CD4-positive, alpha-beta T cell (primary cell): ENCODE data around the gene PFKL. TPM values are rescaled to one million over a fixed set of nuclear protein-coding genes. Genes with fewer than 3 reads are reported as not detected.
A peak's percentile ranks its signal among the peaks of the same experiment; 100 is the strongest.

Experiments used
- ATAC-seq: fragments of 200-7000 bp; cut with Tn5 transposase; one replicate; pipeline ENCODE4 v1.10.0; 2022; ENCODE audit warnings: mild to moderate bottlenecking; ENCODE audit not compliant: poor library complexity
- CTCF ChIA-PET: fragments of 350-600 bp; sonication (Branson Sonifier 250); formaldehyde crosslinking; loops from one replicate; lab custom pipeline; 2021; ENCODE audit warnings: antibody characterized with exemption, inconsistent platforms; lab: Charles Lee
- POLR2A ChIA-PET: fragments of 350-600 bp; sonication (Branson Sonifier 250); formaldehyde crosslinking; loops from one replicate; lab custom pipeline; 2021; ENCODE audit warnings: antibody characterized with exemption, inconsistent platforms; lab: Charles Lee
- DNase-seq, 14 experiments: peaks; one replicate each; pipeline ENCODE4 v3.0.0-alpha.2; 2013 to 2020; ENCODE audit warnings: mixed read lengths in 2 of 14
- H3K27ac ChIP-seq, 2 donors: one replicate each; pipeline versions ENCODE4 v1.5.1 to v1.7.0; 2013; ENCODE audit warnings: low read length in 2 of 2, low read depth in 1 of 2, mild to moderate bottlenecking in 1 of 2
- H3K27me3 ChIP-seq, 2 experiments: 1 replicate in 1 of 2; 2 replicates in 1 of 2; pipeline versions ENCODE4 v1.6.1 to v1.7.0; 2013; ENCODE audit warnings: low read length in 2 of 2, control low read depth in 1 of 2, mild to moderate bottlenecking in 1 of 2, moderate library complexity in 1 of 2; ENCODE audit not compliant: insufficient read depth in 2 of 2, control insufficient read depth in 1 of 2
- H3K36me3 ChIP-seq: one replicate; pipeline ENCODE4 v1.6.1; 2013; ENCODE audit warnings: low read length, control low read depth; ENCODE audit not compliant: insufficient read depth
- H3K4me1 ChIP-seq: one replicate; pipeline ENCODE4 v1.6.1; 2013; ENCODE audit warnings: low read length, control low read depth; ENCODE audit not compliant: insufficient read depth
- H3K4me3 ChIP-seq: one replicate; pipeline ENCODE4 v1.5.1; 2013; ENCODE audit warnings: mild to moderate bottlenecking, low read length, moderate library complexity
- H3K9me3 ChIP-seq, 2 experiments: 1 replicate in 1 of 2; 2 replicates in 1 of 2; pipeline versions ENCODE4 v1.6.1 to v1.7.0; 2013; ENCODE audit warnings: low read length in 2 of 2, mild to moderate bottlenecking in 2 of 2, control low read depth in 1 of 2, moderate library complexity in 1 of 2; ENCODE audit not compliant: control insufficient read depth in 1 of 2, insufficient read depth in 1 of 2
- H3K27ac Mint-ChIP-seq: one replicate; pipeline ENCODE4 v1.8.0; 2020; ENCODE audit warnings: mixed read lengths
- H3K27me3 Mint-ChIP-seq: one replicate; pipeline ENCODE4 v1.8.0; 2021; ENCODE audit warnings: mixed read lengths
- H3K36me3 Mint-ChIP-seq: one replicate; pipeline ENCODE4 v1.8.0; 2021; ENCODE audit warnings: low read depth, mixed read lengths
- H3K4me1 Mint-ChIP-seq: one replicate; pipeline ENCODE4 v1.8.0; 2021; ENCODE audit warnings: low read depth, mixed read lengths
- H3K4me3 Mint-ChIP-seq: one replicate; pipeline ENCODE4 v1.8.0; 2020; ENCODE audit warnings: mild to moderate bottlenecking, mixed read lengths
- H3K9me3 Mint-ChIP-seq: one replicate; pipeline ENCODE4 v1.8.0; 2020; ENCODE audit warnings: mixed read lengths
- CTCF ChIP-seq: fragments of 200-600 bp; IDR thresholded peaks from one replicate; pipeline ENCODE4 v1.8.0; 2022; ENCODE audit warnings: antibody characterized with exemption, mild to moderate bottlenecking
- intact Hi-C, 2 experiments: fragments of 100-400 bp; cut with DNase I in 1 of 2; cut with micrococcal nuclease in 1 of 2; formaldehyde crosslinking; loops; one replicate each; pipeline versions ENCODE4 v1.15.1 to v1.9.0; 2023 to 2025; cut with DNase I, micrococcal nuclease
- total RNA-seq, 174 experiments: library from RNA in 2 of 174; stranded (reverse) in 2 of 174; gene quantifications; one replicate each; pipeline ENCODE4 v1.2.3 and lab custom pipeline; 2021 to 2026

Gene PFKL
- total RNA-seq, 2 experiments from 2014 or later, result 115 to 117 TPM

- H3K4me1 Mint-ChIP-seq, result peaks cover 46% of the 10 kb centered on the region
- H3K9me3 Mint-ChIP-seq, result no peaks in the 10 kb centered on the region
- H3K4me3 Mint-ChIP-seq, result peak overlapping the region; percentile 72
- Histone ChIP-seq H3K4me1 (peaks cover 57% of the 10 kb centered on the region), H3K27me3 (peaks cover 7 to 11% of the 10 kb centered on the region in 2 experiments), H3K4me3 (no peak overlapping the region), H3K36me3 (no peaks in the 10 kb centered on the region), H3K9me3 (no peaks in the 10 kb centered on the region), H3K27ac (no peak overlapping the region)
- ChIA-PET POLR2A (interaction anchor here (0.8 kb wide), 2 partner anchors 13 to 15 kb away, joined by 3 to 4 read pairs; no protein-coding TSS in a partner anchor), CTCF (interaction anchor here (0.5 kb wide), 1 partner anchor 424 kb away, joined by 3 read pairs; no protein-coding TSS in a partner anchor)
- intact Hi-C loops, result loop anchor here in 1 of 2 experiments (5.0 to 10.0 kb wide), 2 partner anchors 53 to 60 kb away; partner anchors contain the start of gene PFKL
- H3K36me3 Mint-ChIP-seq, result no peaks in the 10 kb centered on the region
- DNase-seq, result peak in 3 of 14 experiments; percentile 22 to 44 (median 44)
- peak; percentile 52 for ATAC-seq
- no peak for TF ChIP-seq CTCF
- peak overlapping the region; percentile 21 for H3K27ac Mint-ChIP-seq
- H3K27me3 Mint-ChIP-seq, result peaks cover 10% of the 10 kb centered on the region
These were observed 55.2 kb downstream of the PFKL start for GRCh38 chr21:44354775-44355771.

- Mint-ChIP-seq H3K9me3 (no peaks in the 10 kb centered on the region), H3K27me3 (peaks cover 8% of the 10 kb centered on the region), H3K4me1 (peaks cover 53% of the 10 kb centered on the region), H3K4me3 (no peak overlapping the region), H3K36me3 (no peaks in the 10 kb centered on the region), H3K27ac (no peak overlapping the region)
- H3K27ac ChIP-seq, result no peak overlapping the region
- intact Hi-C loops, result loop anchor here in 1 of 2 experiments (10.0 kb wide), 1 partner anchor 59 kb away; no protein-coding TSS in a partner anchor
- H3K9me3 ChIP-seq, result no peaks in the 10 kb centered on the region
- no peak for ATAC-seq
- no peak for TF ChIP-seq CTCF
- ChIA-PET CTCF (no interaction called here), POLR2A (no interaction called here)
- DNase-seq, result no peak
- H3K4me3 ChIP-seq, result no peak overlapping the region
- H3K4me1 ChIP-seq, result peaks cover 56% of the 10 kb centered on the region
- peaks cover 2 to 5% of the 10 kb centered on the region in 2 experiments for H3K27me3 ChIP-seq
- no peaks in the 10 kb centered on the region for H3K36me3 ChIP-seq
These were observed 56.3 kb downstream of the PFKL start for GRCh38 chr21:44356160-44356559.

GRCh38 chr21:44356636-44357035 lies 56.8 kb downstream of the PFKL start:
- Mint-ChIP-seq H3K27ac (no peak overlapping the region), H3K4me3 (no peak overlapping the region), H3K36me3 (no peaks in the 10 kb centered on the region), H3K4me1 (peaks cover 53% of the 10 kb centered on the region), H3K27me3 (peaks cover 5% of the 10 kb centered on the region), H3K9me3 (no peaks in the 10 kb centered on the region)
- no peak overlapping the region for H3K4me3 ChIP-seq
- peaks cover 0 to 3% of the 10 kb centered on the region in 2 experiments for H3K27me3 ChIP-seq
- intact Hi-C loops, result loop anchor here in 1 of 2 experiments (10.0 kb wide), 1 partner anchor 58 kb away; no protein-coding TSS in a partner anchor
- ATAC-seq (no peak), DNase-seq (peak in 2 of 14 experiments; percentile 39 to 53)
- ChIA-PET CTCF (no interaction called here), POLR2A (no interaction called here)
- no peaks in the 10 kb centered on the region for H3K9me3 ChIP-seq
- peaks cover 51% of the 10 kb centered on the region for H3K4me1 ChIP-seq
- no peak for TF ChIP-seq CTCF
- no peak overlapping the region for H3K27ac ChIP-seq
- H3K36me3 ChIP-seq, result no peaks in the 10 kb centered on the region
